Colonic mucosa (tissue), 4 donors: ENCODE results near the gene FGFR2. TPM values are rescaled to one million over a fixed set of nuclear protein-coding genes. Genes with fewer than 3 reads are reported as not detected.

Experiments used
- DNase-seq: peaks from one replicate; pipeline ENCODE4 v3.0.0-alpha.2; 2020
- H3K27ac ChIP-seq: fragments of 200-600 bp; one replicate; pipeline ENCODE4 v1.8.0; 2021
- H3K27me3 ChIP-seq: fragments of 200-600 bp; one replicate; pipeline ENCODE4 v1.8.0; 2021
- H3K36me3 ChIP-seq: fragments of 200-600 bp; one replicate; pipeline ENCODE4 v1.8.0; 2021
- H3K4me1 ChIP-seq: fragments of 200-600 bp; one replicate; pipeline ENCODE4 v1.8.0; 2021; ENCODE audit warnings: mild to moderate bottlenecking
- H3K4me3 ChIP-seq: fragments of 200-600 bp; one replicate; pipeline ENCODE4 v1.8.0; 2021
- H3K9ac ChIP-seq, 2 donors: one replicate each; pipeline ENCODE4 v1.7.0; 2013; ENCODE audit warnings: control low read depth in 2 of 2, low read depth in 2 of 2, low read length in 2 of 2
- H3K9me3 ChIP-seq: fragments of 200-600 bp; one replicate; pipeline ENCODE4 v1.8.0; 2021
- CTCF ChIP-seq: fragments of 200-600 bp; IDR thresholded peaks from one replicate; pipeline ENCODE4 v1.8.0; 2022; ENCODE audit warnings: antibody characterized with exemption, mild to moderate bottlenecking
- intact Hi-C: fragments of 100-400 bp; cut with DNase I; formaldehyde crosslinking; loops from one replicate; pipeline ENCODE4 v1.14.1; 2022
- total RNA-seq, 2 donors: library from RNA; stranded (reverse); fragmentation: NEBNext Ultra II Directional in 1 of 2; extraction: Animal tissue kit (Norgen Biotek cat#: 25700) in 1 of 2; gene quantifications; one replicate each; pipeline ENCODE4 v1.2.1, GENCODE V29; 2021
- donor health status: healthy.
- donor health status: DM: no; HTN: no; CAD: no.
- donor health status: DM: no; HTN: no; CAD: no.

FGFR2 gene
- total RNA-seq, 2 donors from 2014 or later: 25.6 to 40.9 TPM

GRCh38 chr10:121593281-121594075 is 4.8 kb downstream of the FGFR2 start:
- intact Hi-C loops: no loop called here
- H3K27me3 ChIP-seq: peaks cover 13% of the 10 kb centered on the region
- H3K9ac ChIP-seq: no peak overlapping the region
- no peaks in the 10 kb centered on the region for H3K9me3 ChIP-seq
- no peak overlapping the region for H3K4me3 ChIP-seq
- DNase-seq: no peak
- no peak overlapping the region for H3K27ac ChIP-seq
- TF ChIP-seq CTCF: no peak
- H3K36me3 ChIP-seq: no peaks in the 10 kb centered on the region
- no peaks in the 10 kb centered on the region for H3K4me1 ChIP-seq

- no peak overlapping the region for H3K4me3 ChIP-seq
- H3K27me3 ChIP-seq: peaks cover 6% of the 10 kb centered on the region
- H3K27ac ChIP-seq: no peak overlapping the region
- H3K4me1 ChIP-seq: no peaks in the 10 kb centered on the region
- H3K9ac ChIP-seq: no peak overlapping the region
- H3K9me3 ChIP-seq: no peaks in the 10 kb centered on the region
- DNase-seq: no peak
- intact Hi-C loops: no loop called here
- H3K36me3 ChIP-seq: no peaks in the 10 kb centered on the region
- TF ChIP-seq CTCF: no peak
These were observed 5.9 kb downstream of the FGFR2 start for GRCh38 chr10:121592155-121592890.

- Histone ChIP-seq H3K4me3 (no peak overlapping the region), H3K9me3 (no peaks in the 10 kb centered on the region)
These were observed 7.1 kb downstream of the FGFR2 start for GRCh38 chr10:121591186-121591585.

GRCh38 chr10:121590772-121591171 is 7.5 kb downstream of the FGFR2 start:
- Histone ChIP-seq H3K9me3 (no peaks in the 10 kb centered on the region), H3K27me3 (no peaks in the 10 kb centered on the region), H3K4me3 (no peak overlapping the region), H3K36me3 (no peaks in the 10 kb centered on the region), H3K9ac (no peak overlapping the region), H3K27ac (no peak overlapping the region), H3K4me1 (no peaks in the 10 kb centered on the region)
- no peak for DNase-seq
- intact Hi-C loops: no loop called here
- TF ChIP-seq CTCF: no peak

More at GRCh38 chr10:121591186-121591585, 7.1 kb downstream of the FGFR2 start:
- no peak overlapping the region for H3K9ac ChIP-seq
- no peak for DNase-seq
- no peaks in the 10 kb centered on the region for H3K4me1 ChIP-seq
- H3K27me3 ChIP-seq: no peaks in the 10 kb centered on the region
- no peaks in the 10 kb centered on the region for H3K36me3 ChIP-seq
- no peak overlapping the region for H3K27ac ChIP-seq
- intact Hi-C loops: no loop called here
- TF ChIP-seq CTCF: no peak

- H3K9me3 ChIP-seq: no peaks in the 10 kb centered on the region
- no peak overlapping the region for H3K27ac ChIP-seq
- TF ChIP-seq CTCF: no peak
- H3K27me3 ChIP-seq: no peaks in the 10 kb centered on the region
- no peak overlapping the region for H3K4me3 ChIP-seq
- H3K36me3 ChIP-seq: no peaks in the 10 kb centered on the region
- intact Hi-C loops: no loop called here
- no peak for DNase-seq
- H3K9ac ChIP-seq: no peak overlapping the region
- no peaks in the 10 kb centered on the region for H3K4me1 ChIP-seq
These were observed 8.7 kb downstream of the FGFR2 start for GRCh38 chr10:121589553-121589952.
